Measurements from ENCODE around the gene DDX10.

The DDX10 gene

DNA sequence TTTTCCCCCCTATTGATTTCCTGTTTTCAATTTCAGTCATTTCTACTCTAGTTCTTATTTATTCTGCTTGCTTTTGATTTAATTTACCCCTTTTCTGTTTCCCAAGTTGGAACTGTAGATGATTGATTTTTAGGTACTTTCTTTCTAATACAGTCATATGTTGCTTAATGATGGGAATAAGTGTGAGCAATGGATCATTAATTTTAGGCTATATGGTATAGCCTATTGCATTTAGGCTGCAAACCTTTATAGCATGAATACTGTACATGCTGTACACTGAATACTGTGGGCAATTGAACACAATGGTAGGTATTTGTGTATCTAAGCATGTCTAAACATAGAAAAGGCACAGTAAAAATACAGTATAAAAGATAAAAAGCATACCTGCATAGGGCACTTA lies 44.9 kb downstream of the DDX10 start:
- no peak overlapping the region for H4K91ac ChIP-seq (ENCODE audit: low read depth, low read length)
- peaks cover 0 to 2% of the 10 kb centered on the region in 2 experiments for H3K4me1 ChIP-seq (ENCODE audit: control insufficient read depth in 1 of 2, insufficient read depth in 2 of 2, low read length in 2 of 2)
- no peaks in the 10 kb centered on the region for H3K79me1 ChIP-seq (ENCODE audit: low read length)
- no peaks in the 10 kb centered on the region for H3K27me3 ChIP-seq (ENCODE audit: insufficient read depth, low read length)
- peaks cover 3 to 6% of the 10 kb centered on the region in 2 experiments for H3K36me3 ChIP-seq (ENCODE audit: control insufficient read depth in 1 of 2, insufficient read depth in 2 of 2, low read length in 2 of 2)
- H2BK120ac ChIP-seq (ENCODE audit: insufficient read depth, low read length, poor library complexity): no peak overlapping the region
- no peaks in the 10 kb centered on the region for H3K9me3 ChIP-seq (ENCODE audit: insufficient read depth, low read depth, low read length)
- no peaks in the 10 kb centered on the region for H3K79me2 ChIP-seq (ENCODE audit: control insufficient read depth, insufficient read depth, low read length, poor library complexity)
- H3K4ac ChIP-seq (ENCODE audit: low read depth, low read length): no peak overlapping the region
- H3K27ac ChIP-seq (ENCODE audit: low read depth, low read length): no peak overlapping the region
- no peak overlapping the region for H4K12ac ChIP-seq (ENCODE audit: low read depth, low read length)
- no peak overlapping the region for H4K8ac ChIP-seq (ENCODE audit: low read depth, low read length)
- no peak overlapping the region for H2BK12ac ChIP-seq (ENCODE audit: low read length)
- no peak for DNase-seq
- no peak overlapping the region for H2AFZ ChIP-seq (ENCODE audit: insufficient read depth, low read length, poor library complexity)
- H3K4me2 ChIP-seq (ENCODE audit: low read length): no peak overlapping the region
- H3K14ac ChIP-seq (ENCODE audit: low read length): no peak overlapping the region
- no peak overlapping the region for H2BK5ac ChIP-seq (ENCODE audit: low read depth, low read length, poor library complexity)
- H3K23ac ChIP-seq (ENCODE audit: low read length): no peak overlapping the region
- H3K18ac ChIP-seq (ENCODE audit: low read length): no peak overlapping the region
- no peak overlapping the region for H3K9ac ChIP-seq (ENCODE audit: low read length)
- H2AK5ac ChIP-seq (ENCODE audit: low read length): no peak overlapping the region
- no peak overlapping the region for H3K4me3 ChIP-seq (ENCODE audit: low read depth, low read length)

DNA sequence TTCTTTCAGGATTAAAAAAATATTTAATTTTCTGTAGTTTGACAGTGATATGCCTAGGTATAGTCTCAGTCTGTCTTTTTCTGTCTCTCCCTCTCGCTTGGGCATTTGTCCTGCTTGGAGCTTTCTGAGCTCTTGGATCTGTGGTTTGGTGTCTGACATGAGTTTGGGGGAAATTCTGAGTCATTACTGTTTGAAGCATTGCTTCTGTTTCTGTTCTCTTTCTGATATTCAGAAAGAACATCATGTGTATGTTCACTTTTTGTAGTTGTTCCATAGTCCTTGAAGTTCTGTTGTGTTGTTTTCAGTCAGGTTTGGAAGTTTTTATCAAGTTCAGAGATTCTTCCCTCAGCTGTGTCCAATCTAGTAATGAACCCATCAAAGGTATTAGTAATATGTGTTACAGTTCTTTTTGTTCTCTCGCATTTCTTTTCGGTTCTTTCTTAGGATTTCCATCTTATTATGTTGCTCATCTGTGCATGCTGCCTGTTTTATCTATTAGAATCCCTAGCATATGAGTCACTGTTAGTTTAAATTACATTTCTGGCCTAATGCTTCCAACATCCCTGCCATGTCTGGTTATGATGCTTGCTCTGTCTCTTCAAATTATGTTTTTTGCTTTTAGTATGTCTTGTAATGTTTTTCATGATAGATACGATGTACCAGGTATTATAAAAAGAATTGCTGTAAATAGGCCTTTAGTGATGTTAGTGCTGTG lies 48.4 kb downstream of the DDX10 start:
- no peak overlapping the region for H3K4me2 ChIP-seq (ENCODE audit: low read length)
- no peak overlapping the region for H4K91ac ChIP-seq (ENCODE audit: low read depth, low read length)
- H4K8ac ChIP-seq (ENCODE audit: low read depth, low read length): no peak overlapping the region
- H3K79me2 ChIP-seq (ENCODE audit: control insufficient read depth, insufficient read depth, low read length, poor library complexity): no peaks in the 10 kb centered on the region
- no peak overlapping the region for H3K9ac ChIP-seq (ENCODE audit: low read length)
- peaks cover 9 to 14% of the 10 kb centered on the region in 2 experiments for H3K36me3 ChIP-seq (ENCODE audit: control insufficient read depth in 1 of 2, insufficient read depth in 2 of 2, low read length in 2 of 2)
- H2AFZ ChIP-seq (ENCODE audit: insufficient read depth, low read length, poor library complexity): no peak overlapping the region
- H3K4ac ChIP-seq (ENCODE audit: low read depth, low read length): no peak overlapping the region
- H2BK120ac ChIP-seq (ENCODE audit: insufficient read depth, low read length, poor library complexity): no peak overlapping the region
- no peak overlapping the region for H2BK12ac ChIP-seq (ENCODE audit: low read length)
- no peak overlapping the region for H3K14ac ChIP-seq (ENCODE audit: low read length)
- WGBS (ENCODE audit: extremely low coverage, insufficient coverage, insufficient read length): no CpG with 5 or more reads among the region's 4 CpGs
- H2BK5ac ChIP-seq (ENCODE audit: low read depth, low read length, poor library complexity): no peak overlapping the region
- no peaks in the 10 kb centered on the region for H3K79me1 ChIP-seq (ENCODE audit: low read length)
- no peaks in the 10 kb centered on the region for H3K9me3 ChIP-seq (ENCODE audit: insufficient read depth, low read depth, low read length)
- H3K23ac ChIP-seq (ENCODE audit: low read length): no peak overlapping the region
- H3K4me3 ChIP-seq (ENCODE audit: low read depth, low read length): no peak overlapping the region
- H2AK5ac ChIP-seq (ENCODE audit: low read length): no peak overlapping the region
- H3K27me3 ChIP-seq (ENCODE audit: insufficient read depth, low read length): no peaks in the 10 kb centered on the region
- DNase-seq: no peak
- H3K18ac ChIP-seq (ENCODE audit: low read length): no peak overlapping the region
- no peak overlapping the region for H3K27ac ChIP-seq (ENCODE audit: low read depth, low read length)
- H3K4me1 ChIP-seq (ENCODE audit: control insufficient read depth in 1 of 2, insufficient read depth in 2 of 2, low read length in 2 of 2): peaks cover 0 to 2% of the 10 kb centered on the region in 2 experiments
- H4K12ac ChIP-seq (ENCODE audit: low read depth, low read length): no peak overlapping the region

DNA sequence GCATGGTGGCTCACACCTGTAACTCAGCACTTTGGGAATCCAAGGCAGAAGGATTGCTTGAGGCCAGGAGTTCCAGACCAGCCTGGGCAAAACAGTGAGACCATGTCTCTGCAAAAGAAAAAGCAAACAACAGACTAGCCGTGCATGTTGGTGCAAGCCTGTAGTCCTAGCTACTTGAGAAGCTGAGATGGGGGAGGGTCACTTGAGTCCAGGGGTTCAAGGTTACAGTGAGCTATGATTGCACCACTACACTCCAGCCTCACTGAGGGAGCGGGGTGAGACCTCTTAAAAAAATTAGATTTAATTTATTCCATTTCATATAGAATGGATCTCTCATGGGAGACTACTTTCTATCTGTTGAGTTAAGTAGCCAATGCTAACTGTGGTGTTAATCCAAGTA lies 50.4 kb downstream of the DDX10 start:
- no CpG with 5 or more reads among the region's 2 CpGs for WGBS (ENCODE audit: extremely low coverage, insufficient coverage, insufficient read length)
- no peak for DNase-seq

DNA sequence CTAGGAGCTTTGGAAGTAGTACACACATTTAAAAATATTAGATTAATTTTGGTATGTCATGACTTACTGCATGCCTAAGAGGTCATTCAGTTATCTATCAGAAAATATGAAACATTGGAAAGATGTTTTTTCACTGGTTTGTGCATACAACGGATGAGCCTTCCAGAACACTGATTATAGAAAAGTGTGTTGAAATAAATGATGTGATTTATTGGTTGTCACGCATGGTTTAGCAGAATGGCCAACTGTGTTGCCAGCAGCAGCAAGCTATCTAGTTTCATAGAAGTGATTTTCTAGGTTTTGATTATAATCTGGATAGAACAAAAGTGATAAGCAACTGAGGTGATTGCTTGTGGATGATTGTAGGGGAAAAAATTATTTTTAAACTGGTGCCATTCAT lies 53.6 kb downstream of the DDX10 start:
- Histone ChIP-seq H3K18ac (ENCODE audit: low read length) (no peak overlapping the region), H3K23ac (ENCODE audit: low read length) (no peak overlapping the region), H3K14ac (ENCODE audit: low read length) (no peak overlapping the region), H3K4ac (ENCODE audit: low read depth, low read length) (no peak overlapping the region), H3K36me3 (ENCODE audit: control insufficient read depth in 1 of 2, insufficient read depth in 2 of 2, low read length in 2 of 2) (peaks cover 4 to 11% of the 10 kb centered on the region in 2 experiments), H3K27me3 (ENCODE audit: insufficient read depth, low read length) (no peaks in the 10 kb centered on the region), H4K91ac (ENCODE audit: low read depth, low read length) (no peak overlapping the region), H4K8ac (ENCODE audit: low read depth, low read length) (no peak overlapping the region), H2AK5ac (ENCODE audit: low read length) (no peak overlapping the region), H4K12ac (ENCODE audit: low read depth, low read length) (no peak overlapping the region), H2BK120ac (ENCODE audit: insufficient read depth, low read length, poor library complexity) (no peak overlapping the region), H3K4me3 (ENCODE audit: low read depth, low read length) (no peak overlapping the region), H3K9ac (ENCODE audit: low read length) (no peak overlapping the region), H3K4me1 (ENCODE audit: control insufficient read depth in 1 of 2, insufficient read depth in 2 of 2, low read length in 2 of 2) (peaks cover 0 to 2% of the 10 kb centered on the region in 2 experiments), H3K9me3 (ENCODE audit: insufficient read depth, low read depth, low read length) (no peaks in the 10 kb centered on the region), H2BK12ac (ENCODE audit: low read length) (no peak overlapping the region), H3K79me2 (ENCODE audit: control insufficient read depth, insufficient read depth, low read length, poor library complexity) (no peaks in the 10 kb centered on the region), H2AFZ (ENCODE audit: insufficient read depth, low read length, poor library complexity) (no peak overlapping the region), H3K4me2 (ENCODE audit: low read length) (no peak overlapping the region), H2BK5ac (ENCODE audit: low read depth, low read length, poor library complexity) (no peak overlapping the region), H3K79me1 (ENCODE audit: low read length) (no peaks in the 10 kb centered on the region), H3K27ac (ENCODE audit: low read depth, low read length) (no peak overlapping the region)
- no peak for DNase-seq
- no CpG with 5 or more reads among the region's 2 CpGs for WGBS (ENCODE audit: extremely low coverage, insufficient coverage, insufficient read length)

More for the DNA sequence above, 50.4 kb downstream of the DDX10 start:
- Histone ChIP-seq H3K79me2 (ENCODE audit: control insufficient read depth, insufficient read depth, low read length, poor library complexity) (no peaks in the 10 kb centered on the region), H3K4ac (ENCODE audit: low read depth, low read length) (no peak overlapping the region), H3K9me3 (ENCODE audit: insufficient read depth, low read depth, low read length) (no peaks in the 10 kb centered on the region), H2BK12ac (ENCODE audit: low read length) (no peak overlapping the region), H2BK5ac (ENCODE audit: low read depth, low read length, poor library complexity) (no peak overlapping the region), H3K27ac (ENCODE audit: low read depth, low read length) (no peak overlapping the region), H3K79me1 (ENCODE audit: low read length) (no peaks in the 10 kb centered on the region), H2AFZ (ENCODE audit: insufficient read depth, low read length, poor library complexity) (no peak overlapping the region), H4K12ac (ENCODE audit: low read depth, low read length) (no peak overlapping the region), H2BK120ac (ENCODE audit: insufficient read depth, low read length, poor library complexity) (no peak overlapping the region), H3K14ac (ENCODE audit: low read length) (no peak overlapping the region), H3K4me1 (ENCODE audit: control insufficient read depth in 1 of 2, insufficient read depth in 2 of 2, low read length in 2 of 2) (peaks cover 0 to 2% of the 10 kb centered on the region in 2 experiments), H3K4me2 (ENCODE audit: low read length) (no peak overlapping the region), H3K23ac (ENCODE audit: low read length) (no peak overlapping the region), H4K8ac (ENCODE audit: low read depth, low read length) (no peak overlapping the region), H3K4me3 (ENCODE audit: low read depth, low read length) (no peak overlapping the region), H3K9ac (ENCODE audit: low read length) (no peak overlapping the region), H3K27me3 (ENCODE audit: insufficient read depth, low read length) (no peaks in the 10 kb centered on the region), H2AK5ac (ENCODE audit: low read length) (no peak overlapping the region), H4K91ac (ENCODE audit: low read depth, low read length) (no peak overlapping the region), H3K18ac (ENCODE audit: low read length) (no peak overlapping the region), H3K36me3 (ENCODE audit: control insufficient read depth in 1 of 2, insufficient read depth in 2 of 2, low read length in 2 of 2) (peaks cover 7 to 11% of the 10 kb centered on the region in 2 experiments)

Measured in trophoblast cell (in vitro differentiated cells and primary cell).